Sigmoid colon (tissue), 4 donors: ENCODE measurements around the gene RESF1.

Experiments
- CTCF ChIP-seq, 4 experiments: fragments of 450-650 bp in 3 of 4; fragments of 200-600 bp in 1 of 4; IDR thresholded peaks; one replicate each; pipeline ENCODE4 v1.5.1; 2016 to 2019; ENCODE audit warnings: antibody characterized with exemption in 4 of 4, mild to moderate bottlenecking in 3 of 4, moderate library complexity in 2 of 4
- EP300 ChIP-seq, 4 donors: sonication (generic); formaldehyde crosslinking; IDR thresholded peaks; one replicate each; pipeline ENCODE4 v1.6.1; 2017; ENCODE audit warnings: antibody characterized with exemption in 4 of 4
- POLR2A ChIP-seq, 2 donors: fragments of 450-650 bp; IDR thresholded peaks; one replicate each; pipeline ENCODE4 v1.6.1; 2016; ENCODE audit warnings: antibody characterized with exemption in 2 of 2, mild to moderate bottlenecking in 2 of 2, moderate library complexity in 2 of 2
- POLR2AphosphoS5 ChIP-seq, 4 donors: sonication (generic); formaldehyde crosslinking; IDR thresholded peaks; one replicate each; pipeline ENCODE4 v1.6.1; 2017; ENCODE audit warnings: antibody characterized with exemption in 4 of 4

GRCh38 chr12:32003654-32004053 is 44.4 kb downstream of the RESF1 start:
- TF ChIP-seq CTCF (IDR thresholded peaks at IDR 0.05) (no peak), EP300 (IDR thresholded peaks at IDR 0.05) (no peak), POLR2AphosphoS5 (IDR thresholded peaks at IDR 0.05) (no peak), POLR2A (IDR thresholded peaks at IDR 0.05) (no peak)
